ENCODE results near the gene ZC3H12D.

- TF ChIP-seq EZH2phosphoT487 (IDR thresholded peaks at IDR 0.05; ENCODE audit: borderline replicate concordance, low read length), result no peak
- no peak for TF ChIP-seq CTCF (IDR thresholded peaks at IDR 0.05; ENCODE audit: low read depth, low read length, poor library complexity, severe bottlenecking)
These were observed 13.9 kb downstream of the ZC3H12D start for GRCh38 chr6:149470948-149471347.

Measured in DOHH2 (cell line).